ENCODE measurements around the gene HSPB3.
"Not testable (repeated sequence)": the region's sequence is repeated elsewhere in the genome, so short reads cannot be mapped to it uniquely, and the experiment has no call there.

HSPB3 gene

GRCh38 chr5:54454602-54455001 is 897 bp upstream of the HSPB3 start:
- no peak for DNase-seq (ENCODE audit: low read depth in 2 of 3, low spot score in 1 of 3)

- DNase-seq (ENCODE audit: low read depth in 2 of 3, low spot score in 1 of 3): no peak
Measured at GRCh38 chr5:54457094-54457862, 1.8 kb downstream of the HSPB3 start.

- no peak for DNase-seq (ENCODE audit: low read depth in 2 of 3, low spot score in 1 of 3)
Measured at GRCh38 chr5:54458221-54458620, 2.7 kb downstream of the HSPB3 start.

GRCh38 chr5:54460181-54460919 is 4.9 kb downstream of the HSPB3 start:
- no peak for DNase-seq (ENCODE audit: low read depth in 2 of 3, low spot score in 1 of 3)

- no peak for DNase-seq (ENCODE audit: low read depth in 2 of 3, low spot score in 1 of 3)
Measured at GRCh38 chr5:54462281-54462680, 6.8 kb downstream of the HSPB3 start.

- DNase-seq (ENCODE audit: low read depth in 2 of 3, low spot score in 1 of 3): no peak
Measured at GRCh38 chr5:54463713-54464112, 8.2 kb downstream of the HSPB3 start.

- no peak for DNase-seq (ENCODE audit: low read depth in 2 of 3, low spot score in 1 of 3)
Measured at GRCh38 chr5:54469622-54470021, 14.1 kb downstream of the HSPB3 start.

GRCh38 chr5:54470128-54470527 is 14.6 kb downstream of the HSPB3 start:
- DNase-seq (ENCODE audit: low read depth in 2 of 3, low spot score in 1 of 3): no peak

GRCh38 chr5:54470677-54471076 is 15.2 kb downstream of the HSPB3 start:
- no peak for DNase-seq (ENCODE audit: low read depth in 2 of 3, low spot score in 1 of 3)

- DNase-seq (ENCODE audit: low read depth in 2 of 3, low spot score in 1 of 3): no peak
Measured at GRCh38 chr5:54471398-54471797, 15.9 kb downstream of the HSPB3 start.

- DNase-seq (ENCODE audit: low read depth in 2 of 3, low spot score in 1 of 3): no peak
Measured at GRCh38 chr5:54476682-54477081, 21.2 kb downstream of the HSPB3 start.

- no peak for DNase-seq (ENCODE audit: low read depth in 2 of 3, low spot score in 1 of 3)
Measured at GRCh38 chr5:54477941-54478478, 22.5 kb downstream of the HSPB3 start.

- no peak for DNase-seq (ENCODE audit: low read depth in 2 of 3, low spot score in 1 of 3)
Measured at GRCh38 chr5:54480296-54480695, 24.8 kb downstream of the HSPB3 start.

GRCh38 chr5:54484219-54484894 is 28.9 kb downstream of the HSPB3 start:
- DNase-seq (ENCODE audit: low read depth in 2 of 3, low spot score in 1 of 3): no peak

- not testable (repeated sequence) for DNase-seq (ENCODE audit: low read depth in 2 of 3, low spot score in 1 of 3)
Measured at GRCh38 chr5:54485659-54486058, 30.2 kb downstream of the HSPB3 start.

GRCh38 chr5:54489648-54489979 is 34.1 kb downstream of the HSPB3 start:
- DNase-seq (ENCODE audit: low read depth in 2 of 3, low spot score in 1 of 3): not testable (repeated sequence)

GRCh38 chr5:54491326-54491725 is 35.8 kb downstream of the HSPB3 start:
- no peak for DNase-seq (ENCODE audit: low read depth in 2 of 3, low spot score in 1 of 3)

- DNase-seq (ENCODE audit: low read depth in 2 of 3, low spot score in 1 of 3): no peak
Measured at GRCh38 chr5:54492178-54492577, 36.7 kb downstream of the HSPB3 start.

GRCh38 chr5:54495027-54495426 is 39.5 kb downstream of the HSPB3 start:
- DNase-seq (ENCODE audit: low read depth in 2 of 3, low spot score in 1 of 3): no peak
